CD4-positive, alpha-beta T cell treated with Interleukin-21 for 1 hour (primary cell): Measurements from ENCODE around the gene PHACTR3.
A peak's percentile ranks its signal among the peaks of the same experiment; 100 is the strongest.
"Not testable (repeated sequence)": the region's sequence is repeated elsewhere in the genome, so short reads cannot be mapped to it uniquely, and the experiment has no call there.

Source experiments
- DNase-seq: peaks from one replicate; pipeline ENCODE4 v3.0.0-alpha.2; 2020

PHACTR3 gene

GRCh38 chr20:59837623-59838394 is 233.5 kb downstream of the PHACTR3 start:
- DNase-seq = no peak

DNA sequence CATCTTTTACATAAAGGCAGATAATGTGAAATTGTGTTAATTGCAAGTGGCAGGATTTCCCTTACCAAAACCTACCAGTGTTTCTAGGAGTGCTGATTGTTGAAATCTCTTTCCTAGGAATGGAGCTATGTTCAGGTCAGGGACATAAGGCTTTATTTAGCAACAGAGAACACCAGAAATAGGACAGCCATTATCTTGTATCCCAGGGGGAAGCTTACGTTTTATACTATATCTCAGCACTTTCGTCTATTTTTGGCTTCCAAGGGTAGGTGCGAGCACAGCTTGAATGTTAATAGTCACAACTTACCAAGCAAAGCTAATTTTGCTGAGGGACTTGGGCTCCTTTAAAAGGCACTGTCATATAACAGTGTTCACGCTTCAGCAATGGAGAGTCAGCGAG is 235.1 kb downstream of the PHACTR3 start:
- no peak for DNase-seq

- no peak for DNase-seq
These were observed 241.1 kb downstream of the PHACTR3 start for GRCh38 chr20:59845472-59845871.

DNA sequence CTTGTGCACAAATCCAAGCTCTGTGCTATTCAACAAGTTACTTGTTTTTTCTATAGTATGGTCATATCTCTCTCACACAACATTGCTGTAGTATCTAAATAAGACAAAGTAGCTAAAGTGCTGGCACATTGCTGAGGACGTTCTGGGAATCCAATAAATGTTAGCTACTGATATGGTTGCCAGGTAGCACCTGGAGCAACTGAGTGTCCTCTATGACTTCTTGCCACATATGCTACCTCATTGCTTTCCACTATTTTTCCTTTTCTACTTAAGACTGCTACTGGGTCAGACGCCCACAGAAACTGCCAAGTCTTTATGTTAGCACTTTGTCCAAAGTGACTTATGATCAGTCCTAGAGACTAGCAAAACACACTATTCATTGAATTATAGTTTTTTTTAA is 243.8 kb downstream of the PHACTR3 start:
- no peak for DNase-seq

- DNase-seq = peak; percentile 4
These were observed 245.8 kb downstream of the PHACTR3 start for GRCh38 chr20:59850018-59850641.

DNA sequence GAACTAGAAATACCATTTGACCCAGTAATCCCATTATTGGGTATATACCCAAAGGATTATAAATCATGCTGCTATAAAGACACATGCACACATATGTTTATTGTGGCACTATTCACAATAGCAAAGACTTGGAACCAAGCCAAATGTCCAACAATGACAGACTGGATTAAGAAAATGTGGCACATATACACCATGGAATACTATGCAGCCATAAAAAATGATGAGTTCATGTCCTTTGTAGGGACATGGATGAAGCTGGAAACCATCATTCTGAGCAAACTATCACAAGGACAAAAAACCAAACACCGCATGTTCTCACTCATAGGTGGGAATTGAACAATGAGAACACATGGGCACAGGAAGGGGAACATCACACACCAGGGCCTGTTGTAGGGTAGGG is 252.2 kb downstream of the PHACTR3 start:
- DNase-seq = not testable (repeated sequence)

- not testable (repeated sequence) for DNase-seq
These were observed 252.6 kb downstream of the PHACTR3 start for GRCh38 chr20:59856941-59857340.

DNA sequence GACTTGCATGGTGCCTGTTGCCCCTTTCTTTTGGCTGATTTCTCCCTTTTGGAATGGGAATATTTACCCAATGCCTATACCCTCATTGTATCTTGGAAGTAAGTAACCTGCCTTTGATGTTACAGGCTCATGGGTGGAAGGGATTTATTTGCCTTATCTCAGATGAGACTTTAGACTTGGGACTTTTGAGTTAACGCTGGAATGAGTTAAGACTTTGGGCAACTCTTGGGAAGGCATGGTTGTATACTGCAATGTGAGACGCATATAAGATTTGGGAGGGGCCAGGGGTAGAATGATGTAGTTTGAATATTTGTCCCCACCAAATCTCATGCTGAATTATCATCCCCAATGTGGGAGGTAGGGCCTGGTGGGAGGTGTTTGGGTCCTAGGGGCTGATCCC is 253.6 kb downstream of the PHACTR3 start:
- DNase-seq = no peak

DNA sequence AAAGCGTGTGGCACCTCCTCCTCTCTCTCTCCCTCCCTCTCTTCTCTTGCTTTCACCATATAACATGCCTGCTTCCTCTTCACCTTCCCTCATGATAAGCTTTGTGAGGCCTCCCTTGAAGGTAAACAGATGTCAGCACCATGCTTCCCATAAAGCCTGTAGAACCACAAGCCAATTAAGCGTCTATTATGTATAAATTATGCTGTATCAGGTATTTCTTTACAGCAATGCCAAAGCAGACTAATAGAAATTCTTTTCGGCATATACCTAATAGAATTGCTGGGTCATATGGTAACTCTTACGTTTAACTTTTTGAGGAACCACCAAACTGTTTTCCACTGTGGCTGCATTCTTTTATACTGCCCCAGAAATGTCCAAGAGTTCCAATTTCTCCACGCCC is 254.1 kb downstream of the PHACTR3 start:
- no peak for DNase-seq

DNA sequence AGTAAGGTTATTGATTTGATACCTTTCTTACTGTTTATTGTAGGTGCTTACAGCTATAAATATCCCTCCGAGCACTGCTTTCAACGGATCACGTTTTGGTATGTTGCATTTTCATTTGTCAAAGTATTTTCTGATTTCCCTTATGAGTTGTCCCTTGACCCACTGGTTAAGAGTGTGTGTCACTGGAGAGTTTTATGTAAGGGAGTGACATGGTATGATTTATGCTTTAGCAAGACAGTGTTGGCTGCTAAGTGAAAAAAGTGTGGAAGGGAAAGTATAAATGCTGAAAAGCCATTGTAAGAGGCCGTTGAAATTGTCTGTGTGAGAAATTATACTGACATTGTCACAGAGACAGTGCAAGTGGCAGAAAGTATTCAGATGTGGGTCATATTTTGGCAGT is 257.1 kb downstream of the PHACTR3 start:
- no peak for DNase-seq

- DNase-seq = no peak
These were observed 258.7 kb downstream of the PHACTR3 start for GRCh38 chr20:59863058-59863457.

GRCh38 chr20:59864726-59865125 is 260.4 kb downstream of the PHACTR3 start:
- DNase-seq = no peak

- DNase-seq = no peak
These were observed 262.0 kb downstream of the PHACTR3 start for GRCh38 chr20:59866338-59866737.

DNA sequence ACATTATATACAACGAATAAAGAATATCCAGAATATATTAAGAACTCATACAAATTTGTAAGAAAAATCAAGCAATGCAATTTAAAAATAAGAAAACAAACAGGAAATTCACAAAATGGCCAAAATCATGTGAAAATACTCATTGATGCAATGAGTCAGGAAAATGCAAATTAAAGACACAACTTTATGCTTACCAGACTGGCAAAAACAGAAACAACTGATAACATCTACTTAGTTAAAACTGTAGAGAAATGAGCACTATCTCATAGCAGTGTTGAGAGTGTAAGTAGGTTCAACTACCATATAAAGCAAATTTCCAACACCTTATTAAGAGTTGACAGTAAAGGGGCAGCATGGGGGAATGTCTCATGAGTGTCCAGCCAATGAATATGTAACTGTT is 266.8 kb downstream of the PHACTR3 start:
- DNase-seq = no peak

- no peak for DNase-seq
These were observed 269.1 kb downstream of the PHACTR3 start for GRCh38 chr20:59873409-59873808.

DNA sequence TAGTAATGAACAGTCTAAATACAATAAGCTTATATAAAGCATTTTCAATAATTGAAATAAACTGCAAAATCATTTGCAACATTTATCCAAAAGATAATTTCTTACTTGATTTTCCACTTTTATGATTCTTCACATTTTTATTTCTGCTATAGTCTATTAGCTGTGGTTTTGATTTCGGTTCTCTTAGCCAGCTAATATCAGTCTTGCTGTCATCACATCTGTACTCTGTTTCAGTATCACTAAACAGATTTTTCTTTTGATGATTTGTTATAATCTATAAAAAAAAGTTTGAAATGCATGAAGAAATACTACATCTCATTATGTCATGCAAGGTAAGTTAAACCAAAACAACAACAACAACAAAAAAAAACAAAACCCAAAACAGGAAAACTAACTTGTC is 275.9 kb downstream of the PHACTR3 start:
- no peak for DNase-seq

DNA sequence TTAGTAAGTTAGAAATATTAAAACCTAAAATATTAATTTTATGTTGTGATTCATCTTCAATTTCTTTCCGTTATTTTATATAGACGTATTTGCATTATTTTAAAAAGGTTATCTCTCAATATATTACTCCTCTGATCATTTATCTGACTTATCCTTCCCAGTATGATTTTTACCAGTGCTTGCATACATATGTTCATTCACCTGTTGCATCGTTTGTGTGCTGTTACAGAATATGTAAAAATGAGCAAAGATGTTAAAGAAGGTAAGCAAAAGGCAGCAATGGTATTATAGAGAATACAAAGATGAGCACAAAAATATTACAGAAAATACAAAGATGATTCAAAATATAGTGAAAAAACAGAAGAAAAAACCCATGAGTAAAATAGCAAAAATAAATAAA is 280.2 kb downstream of the PHACTR3 start:
- DNase-seq = no peak

DNA sequence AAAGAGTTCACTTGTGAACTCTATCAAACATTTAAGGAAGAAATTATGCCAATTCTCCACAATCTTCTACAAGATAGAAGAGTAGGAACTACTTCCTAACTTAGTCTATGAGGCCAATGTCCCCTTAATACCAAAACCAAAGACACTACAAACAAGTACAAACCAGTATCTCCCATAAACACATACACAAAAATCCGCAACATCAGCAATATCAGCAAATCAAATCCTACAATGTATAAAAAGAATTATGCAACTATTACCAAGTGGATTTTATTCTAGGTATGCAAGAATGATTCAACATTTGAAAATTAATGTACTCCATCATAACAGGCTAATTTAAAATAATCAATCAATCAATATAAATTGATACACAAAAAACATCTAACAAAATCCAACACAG is 283.7 kb downstream of the PHACTR3 start:
- DNase-seq = no peak

GRCh38 chr20:59890035-59890434 is 285.7 kb downstream of the PHACTR3 start:
- DNase-seq = not testable (repeated sequence)

GRCh38 chr20:59891581-59891980 is 287.2 kb downstream of the PHACTR3 start:
- no peak for DNase-seq

DNA sequence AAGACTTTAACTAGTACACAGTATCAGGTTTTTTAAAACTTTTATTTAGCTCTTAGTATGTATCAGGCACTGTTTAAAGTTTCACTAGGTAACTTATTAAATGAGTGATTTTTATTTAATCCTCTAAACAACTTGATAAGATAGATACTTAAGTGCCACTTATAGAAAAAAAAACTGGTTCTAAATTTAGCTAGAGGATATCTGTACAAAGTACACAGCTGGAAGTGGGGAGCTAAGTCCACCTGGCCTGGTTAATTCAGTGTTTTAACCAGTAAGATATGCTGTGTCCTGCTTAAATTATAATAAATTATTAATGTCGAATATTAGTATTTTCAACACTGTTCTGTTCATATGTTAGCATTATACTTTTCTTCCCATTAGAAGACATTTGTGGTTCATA is 291.6 kb downstream of the PHACTR3 start:
- no peak for DNase-seq
